HG02759 (cell line): ENCODE data around the gene MTR.

Source experiments
- ATAC-seq: cut with Tn5 transposase; IDR thresholded peaks from one replicate; pipeline ENCODE4 v1.9.1; 2021; ENCODE audit warnings: mild to moderate bottlenecking, moderate library complexity; ENCODE audit not compliant: unreplicated experiment

MTR gene

DNA sequence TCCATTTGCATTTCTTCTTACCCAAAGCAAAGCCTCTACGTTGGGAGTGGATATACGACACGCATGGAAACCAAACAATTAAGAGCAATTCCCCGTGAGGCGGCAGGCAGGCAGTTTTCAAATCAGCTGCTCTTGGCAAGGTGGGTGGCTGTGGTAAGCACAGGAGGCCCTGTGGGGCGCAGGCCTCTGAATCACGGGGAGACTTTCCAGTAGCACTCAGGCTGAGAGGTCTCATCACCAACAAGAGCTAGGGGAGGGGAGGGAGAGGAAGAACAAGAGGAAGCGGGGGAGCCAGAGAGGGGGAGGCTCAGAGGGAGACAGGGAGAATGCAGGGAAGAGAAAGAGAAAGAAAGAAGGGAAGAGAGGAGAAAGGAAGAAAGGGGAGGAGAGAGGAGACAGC is 152.7 kb downstream of the MTR start:
- ATAC-seq, result no peak

DNA sequence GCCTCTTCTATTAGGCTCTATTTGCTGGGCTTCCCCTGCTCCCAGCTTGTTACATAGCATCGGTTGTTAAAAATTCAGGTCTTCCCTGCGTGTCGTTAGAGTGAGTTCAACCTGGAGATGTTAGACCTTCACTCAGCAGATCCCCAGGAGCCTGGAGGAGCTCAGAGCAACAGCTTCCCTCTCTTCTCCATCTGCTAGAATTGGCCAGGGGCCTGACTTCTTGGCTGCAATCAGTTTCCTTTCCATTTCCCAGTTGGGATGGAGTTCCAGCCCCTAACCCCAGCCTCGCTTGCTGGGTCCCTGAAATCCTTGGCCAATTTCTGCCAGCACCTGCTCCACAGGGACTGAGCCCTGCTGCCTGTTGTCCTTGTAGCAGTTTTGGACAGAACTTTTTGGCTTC is 153.3 kb downstream of the MTR start:
- no peak for ATAC-seq

DNA sequence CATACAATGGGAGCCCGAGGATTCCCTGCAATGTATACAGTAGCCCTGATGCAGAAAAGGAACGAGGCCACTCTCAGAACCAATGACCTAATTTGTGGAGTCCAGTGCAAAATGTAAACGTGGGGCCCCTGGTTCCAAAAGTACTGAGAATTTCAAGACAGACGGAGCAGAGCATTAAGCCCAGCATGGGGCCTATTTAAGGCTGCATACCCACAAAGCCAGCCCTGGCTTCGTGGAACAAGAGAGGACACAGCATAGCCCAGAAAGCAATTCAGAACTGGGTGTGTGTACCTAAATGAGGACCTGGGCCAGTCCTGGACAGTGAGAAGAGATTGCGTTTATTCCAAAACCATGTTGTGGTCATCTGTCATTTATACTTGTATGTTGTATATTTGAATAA is 153.9 kb downstream of the MTR start:
- ATAC-seq, result no peak

DNA sequence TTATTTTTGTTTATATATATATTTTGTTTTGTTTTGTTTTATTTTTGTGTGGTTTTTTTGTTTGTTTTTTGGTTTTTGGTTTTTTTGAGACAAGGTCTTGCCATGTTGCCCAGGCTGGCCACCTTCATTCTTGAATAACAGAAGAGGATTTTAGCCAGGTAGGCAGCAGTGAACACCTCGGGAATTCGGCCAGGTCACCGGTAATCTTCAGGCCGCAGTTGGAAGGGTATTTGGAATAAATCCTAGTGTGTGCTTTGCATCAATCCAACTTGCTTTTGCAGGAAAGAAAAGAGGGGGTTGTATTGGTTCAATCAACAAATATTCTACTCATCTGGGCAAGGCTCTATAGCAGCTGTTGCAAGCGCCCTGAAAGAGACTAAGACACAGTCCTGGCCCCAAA is 155.3 kb downstream of the MTR start:
- ATAC-seq, result no peak

DNA sequence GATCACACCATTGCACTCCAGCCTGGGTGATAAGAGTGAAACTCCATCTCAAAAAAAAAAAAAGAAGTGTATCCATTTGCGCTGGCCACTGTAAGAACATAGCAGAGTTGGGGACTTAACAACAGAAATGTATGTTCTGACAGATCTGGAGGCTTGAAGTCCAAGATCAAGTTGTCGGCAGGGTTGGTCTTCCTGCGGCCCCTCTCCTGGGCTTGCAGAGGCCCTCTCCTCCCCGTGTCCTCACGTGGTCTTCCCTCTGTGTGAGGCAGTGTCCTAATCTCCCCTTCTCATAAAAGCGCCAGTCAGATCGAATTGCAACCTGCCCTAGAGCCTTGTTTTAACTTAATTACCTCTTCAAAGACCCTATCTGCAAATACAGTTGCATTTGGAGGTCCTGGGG is 156.6 kb downstream of the MTR start:
- ATAC-seq, result no peak

DNA sequence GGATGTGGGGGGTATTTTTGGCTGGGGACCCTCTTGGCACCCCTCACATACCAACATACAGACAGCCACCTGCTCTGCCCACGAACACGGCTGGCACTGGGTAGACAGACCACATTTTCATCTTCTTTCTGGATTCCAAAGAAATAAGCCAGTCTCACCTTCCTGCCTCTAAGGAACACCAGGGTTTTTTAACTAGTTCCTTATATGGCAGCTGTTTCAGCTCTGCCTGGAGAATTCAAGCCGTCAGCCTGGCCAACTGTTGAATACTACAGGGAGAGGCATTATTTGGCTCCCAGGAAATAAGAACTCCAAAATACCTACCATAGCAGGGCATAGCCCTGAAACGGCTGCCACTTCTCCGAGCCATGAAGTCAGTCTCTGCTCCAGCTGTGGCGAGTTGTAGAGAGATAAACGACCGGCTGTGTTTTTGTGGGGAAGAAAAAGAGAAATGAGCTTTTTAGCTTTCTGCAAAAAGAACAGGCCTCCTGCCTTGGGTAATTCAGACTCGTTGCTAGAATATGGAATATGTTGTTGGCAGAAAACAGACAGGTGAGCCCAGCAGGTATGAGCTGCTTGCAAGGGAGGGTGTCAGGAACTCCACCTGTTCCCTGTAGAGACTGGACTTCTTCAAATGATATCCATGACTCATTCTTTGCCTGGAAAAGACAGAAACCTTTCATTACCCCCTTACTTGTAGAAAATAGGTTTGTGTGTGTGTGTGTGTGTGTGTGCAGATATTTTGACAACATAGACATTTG is 157.3 kb downstream of the MTR start:
- no peak for ATAC-seq

DNA sequence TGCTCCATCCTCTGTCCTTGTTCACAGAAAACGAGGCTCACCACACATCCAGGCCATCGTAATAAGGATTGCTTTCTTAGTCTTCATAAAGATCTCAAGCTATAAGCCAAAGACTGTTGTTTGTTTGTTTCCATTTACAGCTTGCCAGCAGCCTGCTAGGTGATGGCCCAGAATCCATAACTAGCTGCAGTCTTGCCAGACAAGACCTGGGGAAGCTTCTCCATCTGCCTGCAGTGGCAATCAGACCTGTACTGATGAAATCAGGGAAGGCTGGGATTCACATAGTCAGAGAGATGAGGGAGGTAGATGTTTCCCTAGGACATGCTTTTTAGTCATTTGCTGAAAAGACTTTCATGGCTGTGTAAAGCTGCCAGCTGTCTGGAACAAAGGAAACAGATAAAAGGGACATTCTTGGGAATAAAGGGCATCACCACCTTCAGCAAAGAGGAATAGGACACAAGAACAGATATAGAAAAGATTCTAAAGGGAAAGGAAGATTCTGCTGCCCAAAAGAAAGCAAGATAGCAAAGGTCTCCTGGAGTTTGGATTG is 158.1 kb downstream of the MTR start:
- ATAC-seq, result no peak
